Measurements from ENCODE around the gene SLC38A9. TPM values are rescaled to one million over a fixed set of nuclear protein-coding genes. Genes with fewer than 3 reads are reported as not detected.

SLC38A9 gene
- total RNA-seq, 1 donor from 2014 or later: 36.6 TPM

- no peak overlapping the region for H3K27ac Mint-ChIP-seq
- H3K36me3 Mint-ChIP-seq: peaks cover 13% of the 10 kb centered on the region
- DNase-seq (ENCODE audit: extremely low spot score, unreplicated experiment): no peak
- H3K4me1 Mint-ChIP-seq (ENCODE audit: unreplicated experiment): no peaks in the 10 kb centered on the region
- no peaks in the 10 kb centered on the region for H3K27me3 Mint-ChIP-seq
- TF ChIP-seq, protein P1, sequence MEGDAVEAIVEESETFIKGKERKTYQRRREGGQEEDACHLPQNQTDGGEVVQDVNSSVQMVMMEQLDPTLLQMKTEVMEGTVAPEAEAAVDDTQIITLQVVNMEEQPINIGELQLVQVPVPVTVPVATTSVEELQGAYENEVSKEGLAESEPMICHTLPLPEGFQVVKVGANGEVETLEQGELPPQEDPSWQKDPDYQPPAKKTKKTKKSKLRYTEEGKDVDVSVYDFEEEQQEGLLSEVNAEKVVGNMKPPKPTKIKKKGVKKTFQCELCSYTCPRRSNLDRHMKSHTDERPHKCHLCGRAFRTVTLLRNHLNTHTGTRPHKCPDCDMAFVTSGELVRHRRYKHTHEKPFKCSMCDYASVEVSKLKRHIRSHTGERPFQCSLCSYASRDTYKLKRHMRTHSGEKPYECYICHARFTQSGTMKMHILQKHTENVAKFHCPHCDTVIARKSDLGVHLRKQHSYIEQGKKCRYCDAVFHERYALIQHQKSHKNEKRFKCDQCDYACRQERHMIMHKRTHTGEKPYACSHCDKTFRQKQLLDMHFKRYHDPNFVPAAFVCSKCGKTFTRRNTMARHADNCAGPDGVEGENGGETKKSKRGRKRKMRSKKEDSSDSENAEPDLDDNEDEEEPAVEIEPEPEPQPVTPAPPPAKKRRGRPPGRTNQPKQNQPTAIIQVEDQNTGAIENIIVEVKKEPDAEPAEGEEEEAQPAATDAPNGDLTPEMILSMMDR (conservative IDR thresholded peaks at IDR 0.05): no peak
- no peak overlapping the region for H3K4me3 Mint-ChIP-seq
- H3K9me3 Mint-ChIP-seq: no peaks in the 10 kb centered on the region
Measured at GRCh38 chr5:55682071-55682470, 30.1 kb downstream of the SLC38A9 start.

- H3K36me3 Mint-ChIP-seq: peaks cover 8% of the 10 kb centered on the region
- H3K4me3 Mint-ChIP-seq: no peak overlapping the region
- no peaks in the 10 kb centered on the region for H3K9me3 Mint-ChIP-seq
- no peak for DNase-seq (ENCODE audit: extremely low spot score, unreplicated experiment)
- H3K4me1 Mint-ChIP-seq (ENCODE audit: unreplicated experiment): no peaks in the 10 kb centered on the region
- TF ChIP-seq, protein P1 (conservative IDR thresholded peaks at IDR 0.05): no peak
- no peak overlapping the region for H3K27ac Mint-ChIP-seq
- no peaks in the 10 kb centered on the region for H3K27me3 Mint-ChIP-seq
Measured at GRCh38 chr5:55681301-55681700, 30.8 kb downstream of the SLC38A9 start.

GRCh38 chr5:55680353-55680752 lies 31.8 kb downstream of the SLC38A9 start:
- no peak overlapping the region for H3K27ac Mint-ChIP-seq
- H3K27me3 Mint-ChIP-seq: no peaks in the 10 kb centered on the region
- no peak for DNase-seq (ENCODE audit: extremely low spot score, unreplicated experiment)
- H3K4me1 Mint-ChIP-seq (ENCODE audit: unreplicated experiment): no peaks in the 10 kb centered on the region
- H3K4me3 Mint-ChIP-seq: no peak overlapping the region
- TF ChIP-seq, protein P1 (conservative IDR thresholded peaks at IDR 0.05): no peak
- H3K9me3 Mint-ChIP-seq: no peaks in the 10 kb centered on the region
- peaks cover 3% of the 10 kb centered on the region for H3K36me3 Mint-ChIP-seq

DNA sequence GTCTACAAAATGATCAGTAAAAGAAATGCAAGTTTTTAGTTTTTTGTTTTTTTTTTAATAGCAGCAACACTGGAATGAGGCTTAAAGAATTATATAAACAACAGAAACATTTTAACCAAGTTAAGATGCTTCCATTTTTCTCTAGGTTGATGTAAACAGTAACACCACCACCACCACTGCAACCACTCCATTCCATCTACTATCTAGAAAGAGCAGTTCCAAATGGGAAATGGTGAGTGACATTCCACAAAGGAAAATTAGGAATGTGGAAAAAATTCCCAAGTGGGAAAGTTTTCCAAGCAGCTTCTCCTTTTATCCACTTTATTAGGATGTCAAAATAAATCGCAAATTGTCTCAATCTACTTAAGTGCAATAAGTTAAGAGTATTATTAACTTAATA lies 32.6 kb downstream of the SLC38A9 start:
- Mint-ChIP-seq H3K9me3 (no peaks in the 10 kb centered on the region), H3K4me1 (ENCODE audit: unreplicated experiment) (peaks cover 6% of the 10 kb centered on the region), H3K36me3 (peaks cover 3% of the 10 kb centered on the region)

DNA sequence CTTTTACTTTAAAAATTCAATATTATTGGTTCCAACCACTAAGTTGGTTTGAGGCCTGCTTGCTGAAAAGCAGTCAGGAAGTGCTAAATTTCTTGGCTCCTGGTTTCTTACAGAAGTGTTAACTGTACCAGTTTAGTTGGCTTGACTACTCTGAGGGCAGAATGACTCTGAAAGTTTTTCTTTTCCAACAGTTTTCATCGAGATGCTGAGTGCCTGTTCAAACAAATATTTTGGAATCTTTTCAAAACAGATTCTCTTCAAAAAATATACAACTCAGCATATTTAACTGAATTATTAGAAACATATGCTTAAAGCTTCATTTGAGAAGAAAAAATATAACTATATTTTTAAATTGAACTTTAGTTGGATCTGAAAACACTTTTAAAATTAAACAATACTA lies 37.0 kb downstream of the SLC38A9 start:
- TF ChIP-seq, protein P1 (conservative IDR thresholded peaks at IDR 0.05): no peak
- no peaks in the 10 kb centered on the region for H3K27me3 Mint-ChIP-seq
- no peak for DNase-seq (ENCODE audit: extremely low spot score, unreplicated experiment)
- no peaks in the 10 kb centered on the region for H3K9me3 Mint-ChIP-seq
- peaks cover 19% of the 10 kb centered on the region for H3K4me1 Mint-ChIP-seq (ENCODE audit: unreplicated experiment)
- no peak overlapping the region for H3K27ac Mint-ChIP-seq
- peaks cover 5% of the 10 kb centered on the region for H3K36me3 Mint-ChIP-seq
- no peak overlapping the region for H3K4me3 Mint-ChIP-seq

More for the DNA sequence above, 32.6 kb downstream of the SLC38A9 start:
- no peaks in the 10 kb centered on the region for H3K27me3 Mint-ChIP-seq
- no peak overlapping the region for H3K27ac Mint-ChIP-seq
- DNase-seq (ENCODE audit: extremely low spot score, unreplicated experiment): no peak
- H3K4me3 Mint-ChIP-seq: no peak overlapping the region
- TF ChIP-seq, protein P1 (conservative IDR thresholded peaks at IDR 0.05): no peak

DNA sequence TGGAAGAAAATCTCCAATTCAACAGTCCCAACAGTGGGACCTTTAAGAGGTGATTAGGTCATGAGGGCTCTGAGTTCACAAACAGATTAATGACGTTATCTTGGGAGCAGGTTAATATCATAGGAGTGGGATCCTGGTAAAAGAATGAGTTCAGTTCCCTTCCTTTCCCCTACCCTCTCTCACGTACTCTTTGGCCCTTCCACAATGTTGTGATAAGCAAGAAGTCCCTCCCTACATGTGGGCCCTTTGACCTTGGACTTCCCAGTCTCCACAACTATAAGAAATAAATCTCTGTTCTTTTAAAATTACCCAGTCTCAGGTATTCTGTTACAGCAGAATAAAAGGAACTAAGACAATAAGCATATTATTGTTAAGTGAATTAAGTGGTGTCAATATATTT lies 37.8 kb downstream of the SLC38A9 start:
- DNase-seq (ENCODE audit: extremely low spot score, unreplicated experiment): no peak
- TF ChIP-seq, protein P1 (conservative IDR thresholded peaks at IDR 0.05): no peak
- Mint-ChIP-seq H3K27ac (no peak overlapping the region), H3K9me3 (no peaks in the 10 kb centered on the region), H3K27me3 (no peaks in the 10 kb centered on the region), H3K36me3 (peaks cover 5% of the 10 kb centered on the region), H3K4me3 (no peak overlapping the region), H3K4me1 (ENCODE audit: unreplicated experiment) (peaks cover 19% of the 10 kb centered on the region)

Measured in type B pancreatic cell (in vitro differentiated cells).